Body of pancreas (tissue), 4 donors: Measurements from ENCODE around the gene TRPM6. TPM values are rescaled to one million over a fixed set of nuclear protein-coding genes. Genes with fewer than 3 reads are reported as not detected.

Experiments
- ATAC-seq: fragments of 150-250 bp; one replicate; pipeline ENCODE4 v1.9.1; 2016
- DNase-seq, 4 donors: peaks; one replicate each; pipeline ENCODE4 v3.0.0-alpha.2; 2019
- H3K27ac ChIP-seq, 4 donors: fragments of 200-600 bp; sonication (generic); 1 replicate in 3 of 4; 2 replicates in 1 of 4; pipeline versions ENCODE4 v1.5.1 to v1.6.1; 2016 to 2019; ENCODE audit warnings: mild to moderate bottlenecking in 1 of 4, mixed read lengths in 1 of 4, moderate library complexity in 1 of 4
- H3K27me3 ChIP-seq, 2 donors: fragments of 200-600 bp; sonication (generic); one replicate each; pipeline ENCODE4 v1.6.0; 2016; ENCODE audit warnings: mild to moderate bottlenecking in 1 of 2
- H3K36me3 ChIP-seq, 2 donors: fragments of 200-600 bp; sonication (generic); replicated peaks in 1 of 2; 2 replicates each; pipeline ENCODE4 v1.5.1; 2016; ENCODE audit warnings: low read depth in 2 of 2; ENCODE audit not compliant: insufficient read depth in 1 of 2
- H3K4me1 ChIP-seq: fragments of 200-600 bp; sonication (generic); one replicate; pipeline ENCODE4 v1.6.0; 2016
- H3K4me3 ChIP-seq, 2 donors: fragments of 200-600 bp; sonication (generic); 1 replicate in 1 of 2; 2 replicates in 1 of 2; pipeline ENCODE4 v1.5.1; 2016 to 2019
- H3K9me3 ChIP-seq, 3 donors: fragments of 200-600 bp; sonication (generic); 1 replicate in 2 of 3; 2 replicates in 1 of 3; pipeline ENCODE4 v1.5.1; 2016
- CTCF ChIP-seq, 7 experiments: fragments of 450-650 bp in 4 of 7; fragments of 200-600 bp in 3 of 7; sonication (generic) in 3 of 7; IDR thresholded peaks; one replicate each; pipeline ENCODE4 v1.5.1; 2016 to 2019; ENCODE audit warnings: antibody characterized with exemption in 7 of 7
- POLR2A ChIP-seq, 3 donors: fragments of 450-650 bp; IDR thresholded peaks; one replicate each; pipeline ENCODE4 v1.6.1; 2016; ENCODE audit warnings: antibody characterized with exemption in 3 of 3, mild to moderate bottlenecking in 2 of 3
- WGBS, 2 donors: methylation state at CpG; one replicate each; pipeline ENCODE4 v1.1.5; 2017; 5-methylcytosine and 5-hydroxymethylcytosine counted together
- intact Hi-C: fragments of 100-400 bp; cut with DNase I; formaldehyde crosslinking; loops from one replicate; pipeline ENCODE4 v1.15.1; 2023
- total RNA-seq, 2 donors: library from RNA; depleted of rRNA; stranded (reverse); fragments of >200 nt; gene quantifications; one replicate each; pipeline ENCODE4 v1.1.0, GENCODE V29; 2016

The TRPM6 gene
- total RNA-seq, 2 donors from 2014 or later, result under 0.01 to 0.33 TPM

DNA sequence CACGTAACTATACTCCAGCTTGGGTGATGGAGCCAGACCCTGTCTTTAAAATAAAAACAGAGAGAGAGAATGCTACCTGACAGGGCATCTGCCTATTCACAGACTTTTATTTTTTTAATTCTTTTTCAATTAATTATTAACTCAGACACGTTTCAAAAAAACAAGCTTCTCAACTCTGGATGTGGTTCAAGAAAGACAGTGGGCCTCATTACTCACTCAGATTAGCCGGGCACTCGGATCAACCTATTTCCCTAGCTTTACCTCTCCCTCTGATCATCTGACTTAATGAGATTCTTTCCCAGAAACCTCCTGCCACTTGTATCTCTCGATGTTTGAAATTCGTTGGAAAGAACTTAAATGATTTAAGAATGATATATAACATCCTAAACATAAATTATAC is 134.1 kb downstream of the TRPM6 start:
- no peak for ATAC-seq
- H3K27me3 ChIP-seq, result no peaks in the 10 kb centered on the region
- intact Hi-C loops, result no loop called here
- TF ChIP-seq CTCF (IDR thresholded peaks at IDR 0.05) (no peak), POLR2A (IDR thresholded peaks at IDR 0.05) (no peak)
- no peaks in the 10 kb centered on the region for H3K36me3 ChIP-seq
- no peak overlapping the region for H3K4me3 ChIP-seq
- WGBS, 2 donors, result 37 to 43% methylated on average over 6 of the region's 6 CpGs
- H3K4me1 ChIP-seq, result no peaks in the 10 kb centered on the region
- no peak for DNase-seq
- no peak overlapping the region for H3K27ac ChIP-seq
- no peaks in the 10 kb centered on the region for H3K9me3 ChIP-seq

GRCh38 chr9:74748966-74749365 is 138.8 kb downstream of the TRPM6 start:
- no peaks in the 10 kb centered on the region for H3K9me3 ChIP-seq
- intact Hi-C loops, result no loop called here
- 80 to 85% methylated on average over 4 of the region's 4 CpGs for WGBS, 2 donors
- no peak for DNase-seq
- H3K4me1 ChIP-seq, result no peaks in the 10 kb centered on the region
- H3K4me3 ChIP-seq, result no peak overlapping the region
- H3K27me3 ChIP-seq, result no peaks in the 10 kb centered on the region
- no peaks in the 10 kb centered on the region for H3K36me3 ChIP-seq
- H3K27ac ChIP-seq, result no peak overlapping the region
- TF ChIP-seq CTCF (IDR thresholded peaks at IDR 0.05) (no peak), POLR2A (IDR thresholded peaks at IDR 0.05) (no peak)
- ATAC-seq, result no peak

GRCh38 chr9:74742792-74743730 is 144.7 kb downstream of the TRPM6 start:
- H3K36me3 ChIP-seq, result no peaks in the 10 kb centered on the region
- WGBS, 2 donors, result 15% methylated on average over 8 of the region's 8 CpGs
- no peak for ATAC-seq
- no peaks in the 10 kb centered on the region for H3K4me1 ChIP-seq
- peak in 1 of 4 donors; percentile 20 for DNase-seq
- intact Hi-C loops, result no loop called here
- H3K9me3 ChIP-seq, result no peaks in the 10 kb centered on the region
- TF ChIP-seq CTCF (IDR thresholded peaks at IDR 0.05), result peak in 6 of 7 experiments; percentile 37 to 50 (median 44)
- no peak for TF ChIP-seq POLR2A (IDR thresholded peaks at IDR 0.05)
- H3K4me3 ChIP-seq, result no peak overlapping the region
- no peak overlapping the region for H3K27ac ChIP-seq
- no peaks in the 10 kb centered on the region for H3K27me3 ChIP-seq

GRCh38 chr9:74742191-74742790 is 145.4 kb downstream of the TRPM6 start:
- intact Hi-C loops, result no loop called here
- Histone ChIP-seq H3K4me3 (no peak overlapping the region), H3K9me3 (no peaks in the 10 kb centered on the region), H3K4me1 (no peaks in the 10 kb centered on the region), H3K27me3 (no peaks in the 10 kb centered on the region), H3K27ac (no peak overlapping the region), H3K36me3 (no peaks in the 10 kb centered on the region)
- no peak for TF ChIP-seq POLR2A (IDR thresholded peaks at IDR 0.05)
- no peak for TF ChIP-seq CTCF (IDR thresholded peaks at IDR 0.05)
- no peak for ATAC-seq
- DNase-seq, result no peak
- 37 to 62% methylated on average over 1 of the region's 1 CpG for WGBS, 2 donors
